Natural killer cell (primary cell): ENCODE measurements around the gene EVI5L. TPM values are rescaled to one million over a fixed set of nuclear protein-coding genes. Genes with fewer than 3 reads are reported as not detected.
"Not testable (repeated sequence)": the region's sequence is repeated elsewhere in the genome, so short reads cannot be mapped to it uniquely, and the experiment has no call there.

Experiments used
- ATAC-seq, 3 donors: fragments of 150-1000 bp in 2 of 3; fragments of 200-7000 bp in 1 of 3; cut with Tn5 transposase; 1 replicate in 1 of 3; 2 replicates in 2 of 3; pipeline ENCODE4 v1.10.0; 2021; ENCODE audit warnings: mild to moderate bottlenecking in 2 of 3, moderate library complexity in 2 of 3
- DNase-seq, 2 donors: peaks; one replicate each; pipeline versions ENCODE4 v3.0.0 to v3.0.0-alpha.2; 2013 to 2021; ENCODE audit warnings: mixed read lengths in 1 of 2
- H3K27ac ChIP-seq: one replicate; pipeline ENCODE4 v1.5.1; 2013; ENCODE audit warnings: mild to moderate bottlenecking, low read length
- H3K27me3 ChIP-seq: one replicate; pipeline ENCODE4 v1.6.1; 2013; ENCODE audit warnings: low read length; ENCODE audit not compliant: control insufficient read depth, insufficient read depth
- H3K36me3 ChIP-seq: one replicate; pipeline ENCODE4 v1.6.1; 2013; ENCODE audit warnings: low read length; ENCODE audit not compliant: control insufficient read depth, insufficient read depth
- H3K4me1 ChIP-seq: one replicate; pipeline ENCODE4 v1.6.1; 2013; ENCODE audit warnings: low read length; ENCODE audit not compliant: control insufficient read depth, insufficient read depth
- H3K4me3 ChIP-seq: one replicate; pipeline ENCODE4 v1.5.1; 2013; ENCODE audit warnings: low read length
- H3K9me3 ChIP-seq: one replicate; pipeline ENCODE4 v1.6.1; 2013; ENCODE audit warnings: low read length; ENCODE audit not compliant: control insufficient read depth, insufficient read depth
- H3K27ac Mint-ChIP-seq, 2 donors: one replicate each; pipeline ENCODE4 v1.8.0; 2022; ENCODE audit warnings: mild to moderate bottlenecking in 2 of 2, mixed read lengths in 2 of 2, moderate library complexity in 1 of 2
- H3K27me3 Mint-ChIP-seq, 2 donors: one replicate each; pipeline ENCODE4 v1.8.0; 2022; ENCODE audit warnings: low read depth in 2 of 2, mixed read lengths in 2 of 2
- H3K36me3 Mint-ChIP-seq: one replicate; pipeline ENCODE4 v1.8.0; 2022; ENCODE audit warnings: mixed read lengths
- H3K4me1 Mint-ChIP-seq, 2 donors: one replicate each; pipeline ENCODE4 v1.8.0; 2022; ENCODE audit warnings: mixed read lengths in 2 of 2
- H3K4me3 Mint-ChIP-seq: one replicate; pipeline ENCODE4 v1.8.0; 2022; ENCODE audit warnings: mild to moderate bottlenecking, moderate library complexity, mixed read lengths
- H3K9me3 Mint-ChIP-seq, 2 donors: one replicate each; pipeline ENCODE4 v1.8.0; 2022; ENCODE audit warnings: mixed read lengths in 2 of 2
- CTCF ChIP-seq: fragments of 200-600 bp; IDR thresholded peaks from one replicate; pipeline ENCODE4 v1.8.0; 2022; ENCODE audit warnings: antibody characterized with exemption
- WGBS: methylation state at CpG from one replicate; pipeline ENCODE4 v1.1.7; 2013; ENCODE audit warnings: missing lambda C conversion rate; ENCODE audit not compliant: insufficient coverage; 5-methylcytosine and 5-hydroxymethylcytosine counted together
- intact Hi-C: fragments of 100-400 bp; cut with micrococcal nuclease; formaldehyde crosslinking; loops from one replicate; pipeline ENCODE4 v1.14.2; 2022
- total RNA-seq, 4 donors: library from RNA; stranded (reverse); fragments of 120-200 nt in 1 of 4; gene quantifications; one replicate each; pipeline versions ENCODE4 v1.2.3 to v1.2.4, GENCODE V29; 2013 to 2022

Gene EVI5L
- total RNA-seq, 3 donors from 2014 or later (not counting 1 experiment from before 2014, with no cell fraction given), result 9.6 to 13.5 (median 11.3) TPM

DNA sequence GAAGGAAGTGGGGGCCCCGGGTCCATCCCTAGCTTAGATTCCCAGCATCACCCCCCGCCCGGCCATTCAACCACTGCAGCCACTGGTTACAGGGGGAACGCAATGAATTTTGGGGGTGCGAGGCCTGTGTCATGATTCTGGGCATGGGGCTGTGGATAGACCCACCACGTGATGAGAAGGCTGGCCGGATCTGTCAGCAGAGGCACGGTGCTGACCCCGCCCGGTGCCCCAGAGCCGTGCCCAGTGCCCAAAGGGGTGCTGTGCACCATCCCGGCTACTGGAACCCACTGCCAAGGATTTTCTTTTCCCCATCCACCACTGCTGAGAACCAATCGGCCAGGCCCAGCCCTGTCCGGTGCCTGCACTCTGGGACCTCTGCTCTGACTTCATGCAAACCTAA is 39.6 kb upstream of the EVI5L start:
- TF ChIP-seq CTCF, result no peak
- 86% methylated on average over 14 of the region's 14 CpGs for WGBS
- Histone ChIP-seq H3K27me3 (peaks cover 11% of the 10 kb centered on the region), H3K4me3 (no peak overlapping the region), H3K27ac (no peak overlapping the region), H3K4me1 (peaks cover 7% of the 10 kb centered on the region), H3K36me3 (no peaks in the 10 kb centered on the region), H3K9me3 (peaks cover 3% of the 10 kb centered on the region)
- DNase-seq, result no peak
- Mint-ChIP-seq H3K27me3 (peaks cover 26 to 39% of the 10 kb centered on the region in 2 donors), H3K27ac (no peak overlapping the region), H3K4me1 (peaks cover 0 to 5% of the 10 kb centered on the region in 2 donors), H3K4me3 (no peak overlapping the region), H3K36me3 (no peaks in the 10 kb centered on the region), H3K9me3 (peaks cover 0 to 3% of the 10 kb centered on the region in 2 donors)
- ATAC-seq, result no peak
- intact Hi-C loops, result no loop called here

- no peak overlapping the region for H3K4me3 Mint-ChIP-seq
- H3K27ac ChIP-seq, result no peak overlapping the region
- no peak for ATAC-seq
- H3K4me1 Mint-ChIP-seq, result peaks cover 0 to 3% of the 10 kb centered on the region in 2 donors
- peaks cover 11% of the 10 kb centered on the region for H3K27me3 ChIP-seq
- peaks cover 0 to 3% of the 10 kb centered on the region in 2 donors for H3K9me3 Mint-ChIP-seq
- no peak for DNase-seq
- TF ChIP-seq CTCF, result no peak
- H3K4me3 ChIP-seq, result no peak overlapping the region
- H3K36me3 Mint-ChIP-seq, result no peaks in the 10 kb centered on the region
- H3K36me3 ChIP-seq, result no peaks in the 10 kb centered on the region
- peaks cover 7% of the 10 kb centered on the region for H3K4me1 ChIP-seq
- peaks cover 21 to 31% of the 10 kb centered on the region in 2 donors for H3K27me3 Mint-ChIP-seq
- WGBS, result 74% methylated on average over 7 of the region's 7 CpGs
- H3K27ac Mint-ChIP-seq, result no peak overlapping the region
- intact Hi-C loops, result no loop called here
- peaks cover 3% of the 10 kb centered on the region for H3K9me3 ChIP-seq
Measured at GRCh38 chr19:7792281-7792680, 37.7 kb upstream of the EVI5L start.

DNA sequence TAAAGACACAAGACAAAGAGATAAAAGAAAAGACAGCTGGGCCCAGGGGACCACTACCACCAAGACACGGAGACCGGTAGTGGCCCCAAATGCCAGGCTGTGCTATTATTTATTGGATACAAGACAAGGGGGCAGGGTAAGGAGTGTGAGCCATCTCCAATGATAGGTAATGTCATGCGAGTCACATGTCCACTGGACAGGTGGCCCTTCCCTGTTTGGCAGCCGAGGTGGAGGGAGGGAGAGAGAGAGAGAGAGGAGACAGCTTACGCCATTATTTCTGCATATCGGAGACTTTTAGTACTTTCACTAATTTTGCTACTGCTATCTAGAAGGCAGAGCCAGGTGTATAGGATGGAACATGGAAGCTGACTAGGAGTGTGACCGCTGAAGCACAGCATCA is 37.3 kb upstream of the EVI5L start:
- H3K36me3 ChIP-seq, H3K36me3 Mint-ChIP-seq, H3K4me3 Mint-ChIP-seq, DNase-seq, H3K27ac Mint-ChIP-seq, H3K27ac ChIP-seq, H3K4me3 ChIP-seq, H3K9me3 ChIP-seq, intact Hi-C loops, H3K27me3 ChIP-seq, H3K4me1 Mint-ChIP-seq, H3K4me1 ChIP-seq, ATAC-seq, H3K9me3 Mint-ChIP-seq: not testable (repeated sequence)
- H3K27me3 Mint-ChIP-seq, result peaks cover 21 to 29% of the 10 kb centered on the region in 2 donors
- over 99% methylated on average over 7 of the region's 7 CpGs for WGBS

- H3K36me3 Mint-ChIP-seq, result no peaks in the 10 kb centered on the region
- no peak for TF ChIP-seq CTCF
- Histone ChIP-seq H3K27ac (no peak overlapping the region), H3K27me3 (peaks cover 6% of the 10 kb centered on the region), H3K9me3 (peaks cover 3% of the 10 kb centered on the region), H3K4me3 (no peak overlapping the region), H3K4me1 (peaks cover 7% of the 10 kb centered on the region), H3K36me3 (no peaks in the 10 kb centered on the region)
- H3K4me1 Mint-ChIP-seq, result no peaks in the 10 kb centered on the region
- H3K4me3 Mint-ChIP-seq, result no peak overlapping the region
- 84% methylated on average over 3 of the region's 3 CpGs for WGBS
- peaks cover 18 to 25% of the 10 kb centered on the region in 2 donors for H3K27me3 Mint-ChIP-seq
- intact Hi-C loops, result no loop called here
- H3K27ac Mint-ChIP-seq, result no peak overlapping the region
- H3K9me3 Mint-ChIP-seq, result peaks cover 0 to 3% of the 10 kb centered on the region in 2 donors
- ATAC-seq, result no peak
- DNase-seq, result no peak
Measured at GRCh38 chr19:7793493-7793892, 36.5 kb upstream of the EVI5L start.
